ENCODE results near the gene ERBB3. TPM values are rescaled to one million over a fixed set of nuclear protein-coding genes. Genes with fewer than 3 reads are reported as not detected.

ERBB3 gene
- total RNA-seq, 2 donors from 2014 or later: 45.7 to 51.8 TPM

DNA sequence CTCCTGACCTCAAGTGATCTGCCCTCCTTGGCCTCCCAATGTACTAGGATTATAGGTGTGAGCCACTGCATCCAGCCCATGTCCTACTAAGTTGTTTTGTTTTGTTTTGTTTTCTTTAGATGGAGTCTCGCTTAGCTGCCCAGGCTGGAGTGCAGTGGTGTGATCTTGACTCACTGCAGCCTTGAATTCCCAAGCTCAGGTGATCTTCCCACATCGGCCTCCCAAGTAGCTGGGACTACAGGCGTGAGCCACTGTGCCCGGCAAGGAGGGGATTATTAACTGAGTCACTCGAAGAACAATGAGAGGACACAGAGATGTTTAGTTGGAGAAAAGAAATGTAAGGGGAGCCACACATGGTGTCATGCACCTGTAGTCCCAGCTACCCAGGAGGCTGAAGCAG lies 18.0 kb upstream of the ERBB3 start:
- Histone ChIP-seq H3K27ac (ENCODE audit: low read depth, low read length) (no peak overlapping the region), H3K36me3 (ENCODE audit: control insufficient read depth, insufficient read depth, low read length) (no peaks in the 10 kb centered on the region), H3K4me3 (ENCODE audit: low read length) (no peak overlapping the region), H3K9me3 (ENCODE audit: control insufficient read depth, low read length) (no peaks in the 10 kb centered on the region), H3K27me3 (ENCODE audit: control insufficient read depth, insufficient read depth, low read length, poor library complexity, severe bottlenecking) (no peaks in the 10 kb centered on the region), H3K9ac (ENCODE audit: extremely low read depth, low read length, poor library complexity, severe bottlenecking) (no peak overlapping the region), H3K4me1 (ENCODE audit: control insufficient read depth, insufficient read depth, low read length) (no peaks in the 10 kb centered on the region)
- no peak for DNase-seq
- Mint-ChIP-seq H3K4me1 (no peaks in the 10 kb centered on the region), H3K27me3 (ENCODE audit: insufficient read depth) (no peaks in the 10 kb centered on the region), H3K4me3 (no peak overlapping the region), H3K36me3 (ENCODE audit: low read depth) (no peaks in the 10 kb centered on the region), H3K27ac (peak overlapping the region; percentile 24), H3K9me3 (no peaks in the 10 kb centered on the region)
- TF ChIP-seq, protein P1, sequence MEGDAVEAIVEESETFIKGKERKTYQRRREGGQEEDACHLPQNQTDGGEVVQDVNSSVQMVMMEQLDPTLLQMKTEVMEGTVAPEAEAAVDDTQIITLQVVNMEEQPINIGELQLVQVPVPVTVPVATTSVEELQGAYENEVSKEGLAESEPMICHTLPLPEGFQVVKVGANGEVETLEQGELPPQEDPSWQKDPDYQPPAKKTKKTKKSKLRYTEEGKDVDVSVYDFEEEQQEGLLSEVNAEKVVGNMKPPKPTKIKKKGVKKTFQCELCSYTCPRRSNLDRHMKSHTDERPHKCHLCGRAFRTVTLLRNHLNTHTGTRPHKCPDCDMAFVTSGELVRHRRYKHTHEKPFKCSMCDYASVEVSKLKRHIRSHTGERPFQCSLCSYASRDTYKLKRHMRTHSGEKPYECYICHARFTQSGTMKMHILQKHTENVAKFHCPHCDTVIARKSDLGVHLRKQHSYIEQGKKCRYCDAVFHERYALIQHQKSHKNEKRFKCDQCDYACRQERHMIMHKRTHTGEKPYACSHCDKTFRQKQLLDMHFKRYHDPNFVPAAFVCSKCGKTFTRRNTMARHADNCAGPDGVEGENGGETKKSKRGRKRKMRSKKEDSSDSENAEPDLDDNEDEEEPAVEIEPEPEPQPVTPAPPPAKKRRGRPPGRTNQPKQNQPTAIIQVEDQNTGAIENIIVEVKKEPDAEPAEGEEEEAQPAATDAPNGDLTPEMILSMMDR (conservative IDR thresholded peaks at IDR 0.05): no peak
- WGBS, 2 experiments (ENCODE audit: insufficient coverage in 1 of 2, insufficient read length in 1 of 2): 42 to 72% methylated on average over 2 to 5 of the region's 5 CpGs

DNA sequence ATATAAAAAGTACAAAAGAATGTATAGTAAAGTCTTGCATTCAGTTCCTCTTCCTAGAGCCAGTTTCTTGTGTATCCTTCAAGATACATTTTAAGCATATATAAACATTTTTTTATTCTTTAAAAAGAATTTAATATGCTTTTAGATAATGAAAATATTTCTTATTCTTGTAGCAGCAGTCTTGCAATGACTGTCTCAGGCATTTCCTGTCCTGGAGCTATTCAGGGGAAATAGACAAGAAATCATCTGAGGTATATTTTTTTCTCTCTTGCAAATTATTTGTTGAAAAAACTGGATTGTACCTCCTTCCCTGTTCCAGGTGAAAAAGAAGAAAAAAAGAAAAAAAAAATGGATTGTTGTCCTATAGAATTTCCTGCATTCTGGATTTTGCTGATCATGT lies 17.0 kb upstream of the ERBB3 start:
- H3K27me3 Mint-ChIP-seq (ENCODE audit: insufficient read depth): no peaks in the 10 kb centered on the region
- no peaks in the 10 kb centered on the region for H3K9me3 Mint-ChIP-seq
- H3K4me1 Mint-ChIP-seq: no peaks in the 10 kb centered on the region
- DNase-seq: no peak
- H3K27me3 ChIP-seq (ENCODE audit: control insufficient read depth, insufficient read depth, low read length, poor library complexity, severe bottlenecking): no peaks in the 10 kb centered on the region
- no peaks in the 10 kb centered on the region for H3K9me3 ChIP-seq (ENCODE audit: control insufficient read depth, low read length)
- no peaks in the 10 kb centered on the region for H3K36me3 ChIP-seq (ENCODE audit: control insufficient read depth, insufficient read depth, low read length)
- H3K36me3 Mint-ChIP-seq (ENCODE audit: low read depth): no peaks in the 10 kb centered on the region
- TF ChIP-seq, protein P1 (conservative IDR thresholded peaks at IDR 0.05): no peak
- H3K4me3 Mint-ChIP-seq: no peak overlapping the region
- H3K27ac ChIP-seq (ENCODE audit: low read depth, low read length): no peak overlapping the region
- no peak overlapping the region for H3K27ac Mint-ChIP-seq
- H3K4me3 ChIP-seq (ENCODE audit: low read length): no peak overlapping the region
- H3K9ac ChIP-seq (ENCODE audit: extremely low read depth, low read length, poor library complexity, severe bottlenecking): no peak overlapping the region
- H3K4me1 ChIP-seq (ENCODE audit: control insufficient read depth, insufficient read depth, low read length): no peaks in the 10 kb centered on the region

DNA sequence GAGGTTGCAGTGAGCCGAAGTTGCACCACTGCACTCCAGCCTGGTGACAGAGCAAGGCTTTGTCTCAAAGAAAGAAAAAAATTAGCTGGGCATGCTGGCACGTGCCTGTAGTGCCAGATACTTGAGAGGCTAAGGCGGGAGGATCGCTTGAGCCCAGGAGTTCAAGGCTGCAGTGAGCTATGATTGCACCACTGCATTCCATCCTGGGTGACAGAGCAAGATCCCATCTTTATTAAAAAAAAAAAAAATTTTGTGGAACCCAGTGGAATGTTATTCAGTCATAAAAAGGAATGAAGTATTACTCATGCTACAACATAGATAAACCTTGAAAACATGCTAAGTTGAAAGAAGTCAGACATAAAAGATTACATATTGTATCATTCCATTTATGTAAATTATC lies 8.3 kb upstream of the ERBB3 start:
- Mint-ChIP-seq H3K9me3 (peaks cover 4% of the 10 kb centered on the region), H3K4me1 (no peaks in the 10 kb centered on the region), H3K27me3 (ENCODE audit: insufficient read depth) (no peaks in the 10 kb centered on the region), H3K36me3 (ENCODE audit: low read depth) (no peaks in the 10 kb centered on the region), H3K27ac (no peak overlapping the region), H3K4me3 (no peak overlapping the region)
- Histone ChIP-seq H3K27me3 (ENCODE audit: control insufficient read depth, insufficient read depth, low read length, poor library complexity, severe bottlenecking) (no peaks in the 10 kb centered on the region), H3K9ac (ENCODE audit: extremely low read depth, low read length, poor library complexity, severe bottlenecking) (no peak overlapping the region), H3K4me1 (ENCODE audit: control insufficient read depth, insufficient read depth, low read length) (no peaks in the 10 kb centered on the region), H3K36me3 (ENCODE audit: control insufficient read depth, insufficient read depth, low read length) (no peaks in the 10 kb centered on the region), H3K4me3 (ENCODE audit: low read length) (no peak overlapping the region), H3K27ac (ENCODE audit: low read depth, low read length) (no peak overlapping the region), H3K9me3 (ENCODE audit: control insufficient read depth, low read length) (no peaks in the 10 kb centered on the region)
- DNase-seq: no peak
- TF ChIP-seq, protein P1 (conservative IDR thresholded peaks at IDR 0.05): no peak
- WGBS, 2 experiments (ENCODE audit: insufficient coverage in 1 of 2, insufficient read length in 1 of 2): 80 to 94% methylated on average over 4 of the region's 4 CpGs
